Cerebellar cortex (tissue), 1 donor: Measurements from ENCODE around the gene CACNA2D2.
A peak's percentile ranks its signal among the peaks of the same experiment; 100 is the strongest.

Source experiments
- DNase-seq: peaks from one replicate; pipeline ENCODE4 v3.0.0-alpha.2; 2015; ENCODE audit warnings: low spot score

The CACNA2D2 gene

DNA sequence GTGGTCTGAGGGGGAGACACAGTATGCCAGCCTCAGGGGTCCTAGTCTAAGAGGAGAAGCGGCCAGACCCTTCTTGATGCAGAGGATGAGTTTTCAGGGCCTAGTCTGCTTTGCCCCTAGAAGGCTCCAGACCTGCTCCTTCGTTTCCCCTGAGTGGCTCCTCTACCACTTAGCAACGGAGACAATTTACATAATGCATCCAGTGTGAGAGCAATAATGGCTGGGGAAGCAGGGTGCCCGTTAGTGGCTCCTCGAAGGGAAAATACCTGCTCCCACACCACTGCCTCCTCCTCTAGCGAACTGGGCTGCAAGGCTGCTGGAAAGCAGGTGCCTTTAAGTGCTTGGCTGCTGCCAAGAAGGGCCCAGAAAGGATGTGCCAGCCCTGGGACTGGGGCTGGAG is 38.9 kb downstream of the CACNA2D2 start:
- no peak for DNase-seq

DNA sequence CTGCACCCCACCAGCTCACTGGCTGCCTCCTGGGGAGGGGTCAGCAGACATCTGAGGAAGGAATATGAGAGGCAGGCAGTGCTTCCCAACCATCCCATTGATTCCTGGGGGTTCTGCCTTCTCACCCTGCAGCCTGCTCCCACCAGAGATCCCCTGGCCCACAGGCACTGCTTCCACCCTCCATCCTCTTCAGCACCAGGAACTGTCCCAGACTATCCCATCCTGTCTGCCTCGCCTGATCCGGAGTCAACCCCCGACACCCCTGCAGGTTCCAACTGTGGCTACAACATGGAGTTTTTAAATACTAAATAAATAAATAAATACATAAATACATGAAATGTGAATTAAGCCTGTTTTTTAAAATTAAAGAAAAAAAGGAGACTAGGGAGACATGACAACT is 43.6 kb downstream of the CACNA2D2 start:
- no peak for DNase-seq

DNA sequence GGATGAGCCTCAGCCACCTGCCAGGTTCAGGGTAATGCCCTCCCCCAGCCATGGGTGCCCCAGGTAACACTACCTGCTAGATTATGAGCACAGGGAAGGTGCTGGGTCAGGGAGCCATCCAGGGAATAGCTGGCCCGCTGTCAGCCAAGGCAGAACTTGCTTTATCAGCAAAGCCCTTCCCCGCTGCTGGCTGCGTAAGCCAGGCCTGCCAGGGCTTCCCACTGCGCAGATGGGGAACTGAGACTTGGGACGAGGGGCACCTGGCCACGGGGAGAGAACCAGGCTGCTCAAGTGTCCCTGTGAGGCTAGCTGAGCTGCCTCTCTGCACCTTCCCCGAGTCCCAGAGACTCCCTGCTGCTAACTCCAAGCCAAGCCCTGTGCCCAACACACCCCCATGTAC is 45.4 kb downstream of the CACNA2D2 start:
- DNase-seq, result no peak

DNA sequence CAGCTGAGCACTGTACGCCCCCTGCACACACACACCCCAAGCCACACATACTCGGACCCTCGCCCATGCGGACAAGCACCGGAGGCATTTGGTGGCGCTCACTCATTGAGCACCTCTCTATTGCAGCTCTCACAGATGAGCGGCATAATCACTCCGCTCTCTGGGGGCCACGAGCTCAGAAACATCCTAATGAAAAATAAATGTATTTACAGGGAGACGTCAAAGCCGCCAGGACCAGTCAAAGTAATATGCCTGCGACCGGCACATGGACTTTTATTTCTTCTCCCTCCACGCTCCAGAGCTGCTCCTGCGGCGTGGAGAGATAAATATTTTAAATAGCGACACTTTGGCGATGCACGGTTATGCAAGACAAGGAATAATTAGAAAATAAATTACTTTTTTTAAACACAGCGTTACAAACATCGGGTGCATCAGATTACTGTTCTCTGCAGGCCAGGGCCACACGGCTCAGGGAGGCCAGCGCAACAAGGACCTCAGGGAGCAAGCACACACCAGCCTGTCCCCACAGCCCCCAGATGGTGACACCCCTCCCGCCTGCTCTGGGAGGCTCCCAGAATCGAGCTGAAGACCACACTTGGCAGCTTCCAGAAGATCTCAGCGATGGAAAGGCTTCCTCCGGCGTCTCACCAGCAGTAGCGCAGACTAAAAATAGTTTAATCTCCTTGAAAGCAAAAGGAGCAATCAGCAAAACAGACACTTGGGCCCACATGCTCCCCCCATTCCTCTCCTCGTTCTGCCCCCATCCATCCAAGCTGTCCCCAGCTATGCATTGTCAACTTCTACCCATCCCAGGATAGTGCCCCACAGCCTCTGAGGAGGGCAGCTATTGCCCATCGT is 48.0 kb downstream of the CACNA2D2 start:
- no peak for DNase-seq

DNA sequence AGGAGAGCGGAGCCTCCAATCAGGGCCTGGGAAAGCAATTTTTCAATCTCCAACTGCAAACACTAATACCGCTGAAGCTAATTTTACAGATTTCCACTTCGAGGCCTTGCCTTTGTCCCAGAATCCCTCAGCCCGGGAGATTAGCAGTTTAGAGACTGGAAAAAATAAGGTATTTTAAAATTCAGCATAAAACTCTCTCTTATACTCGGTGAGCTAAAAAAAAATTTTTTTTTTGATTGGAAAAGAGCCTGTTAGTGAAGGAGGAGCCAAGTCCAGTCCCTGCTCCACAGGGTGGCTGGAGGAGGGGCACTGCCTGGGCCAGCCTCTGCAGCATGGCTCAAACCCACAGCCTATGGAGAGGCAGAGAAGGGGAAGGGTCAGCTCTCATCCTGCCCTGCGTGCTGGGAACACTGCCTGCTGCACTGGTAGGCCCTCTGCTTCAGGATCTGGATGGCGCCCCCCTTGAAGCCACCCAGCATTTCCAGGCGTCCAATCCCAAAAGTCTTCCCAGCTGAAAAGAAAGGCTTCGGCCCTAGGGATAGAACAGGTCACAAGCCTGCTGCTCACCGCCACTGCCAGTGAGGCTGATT is 48.9 kb downstream of the CACNA2D2 start:
- no peak for DNase-seq

DNA sequence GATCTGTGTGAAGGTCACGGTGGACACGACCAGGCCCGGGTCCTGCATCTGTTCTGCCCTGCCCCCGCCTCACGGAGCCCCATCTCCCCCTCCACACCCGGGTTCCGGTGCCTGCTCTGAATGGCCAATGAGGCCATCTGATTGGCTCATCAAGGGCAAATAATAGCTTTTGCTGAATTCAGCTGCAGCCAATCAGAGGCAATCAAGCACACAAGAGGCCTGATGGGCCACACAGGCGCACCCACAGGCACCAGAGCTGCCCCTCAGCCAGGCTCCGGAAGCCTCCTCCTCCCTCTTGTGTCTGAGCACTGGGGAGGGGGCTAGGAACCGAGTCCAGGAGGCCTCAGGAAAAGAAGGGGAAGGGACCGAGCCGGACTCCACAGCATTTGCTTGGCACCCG is 49.5 kb downstream of the CACNA2D2 start:
- DNase-seq, result no peak

DNA sequence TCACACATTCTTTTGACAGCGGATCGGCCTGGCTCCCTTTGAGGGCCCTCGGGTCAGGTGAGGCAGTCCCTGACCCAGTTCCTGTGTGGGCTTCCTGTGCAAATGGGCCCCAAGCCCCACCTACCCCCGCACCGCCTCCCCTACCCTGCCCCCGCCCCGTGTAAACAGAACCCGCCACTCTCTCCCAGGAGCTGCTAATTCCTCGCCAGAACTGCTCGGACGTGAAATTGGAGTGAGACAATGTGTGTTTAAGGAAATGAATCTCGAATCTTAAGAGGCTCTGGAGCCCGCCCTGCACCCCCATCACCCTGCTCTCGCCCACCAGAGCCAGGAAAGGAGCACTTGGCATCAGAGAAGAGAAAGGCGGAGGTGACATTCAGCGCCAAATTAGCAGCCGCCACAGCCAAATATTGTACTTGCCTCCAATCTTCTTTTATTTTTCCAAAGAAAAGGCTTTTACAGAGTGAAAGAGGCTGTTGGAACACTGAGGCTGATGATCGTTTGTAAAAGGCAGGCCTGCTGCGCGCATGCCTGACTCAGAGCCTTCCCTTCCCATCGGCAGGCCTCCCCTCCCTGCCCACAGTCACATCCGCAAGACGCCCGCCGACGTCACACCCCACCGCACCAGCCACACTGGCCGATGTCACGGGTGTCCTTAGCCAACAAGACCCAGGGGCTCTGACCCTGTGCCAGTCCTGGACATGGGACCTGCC is 53.1 kb downstream of the CACNA2D2 start:
- peak; percentile 23 for DNase-seq

DNA sequence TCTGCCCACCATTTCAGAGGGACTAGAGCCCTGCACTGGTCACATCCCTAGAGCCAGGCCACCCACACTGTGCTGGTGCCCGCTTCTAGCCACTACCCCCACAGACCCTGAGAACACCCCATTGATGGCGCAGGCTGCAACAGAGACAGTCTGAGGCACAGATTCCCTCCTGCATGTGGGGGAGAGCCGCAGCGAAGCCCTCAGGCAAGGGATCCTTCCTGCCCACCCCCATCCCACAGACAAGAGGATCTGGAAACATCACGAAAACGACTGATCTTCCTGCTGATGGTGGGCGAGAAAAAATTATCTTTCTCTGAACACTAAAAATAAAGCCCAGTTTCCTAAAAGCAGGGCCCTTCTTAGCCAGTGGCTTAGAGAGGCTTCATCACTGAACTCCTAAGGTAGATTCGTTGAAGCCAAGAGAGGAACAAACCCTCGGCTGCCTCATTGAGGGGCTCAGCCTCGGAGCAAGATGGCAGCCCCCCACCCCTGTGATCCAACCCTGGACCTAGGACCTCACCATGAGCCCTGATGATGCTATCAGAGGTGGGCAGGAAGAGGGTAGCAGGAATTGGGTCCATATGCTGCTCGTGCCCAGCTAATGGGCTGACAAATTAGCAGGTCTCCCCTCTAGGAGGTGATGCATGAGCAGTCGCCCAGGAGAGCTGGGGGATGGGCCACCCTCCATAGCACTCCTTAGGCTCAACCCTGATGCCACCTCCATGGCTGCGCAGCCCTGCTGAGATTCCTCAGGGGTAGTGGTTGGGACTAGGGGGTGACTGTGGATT is 54.5 kb downstream of the CACNA2D2 start:
- no peak for DNase-seq

DNA sequence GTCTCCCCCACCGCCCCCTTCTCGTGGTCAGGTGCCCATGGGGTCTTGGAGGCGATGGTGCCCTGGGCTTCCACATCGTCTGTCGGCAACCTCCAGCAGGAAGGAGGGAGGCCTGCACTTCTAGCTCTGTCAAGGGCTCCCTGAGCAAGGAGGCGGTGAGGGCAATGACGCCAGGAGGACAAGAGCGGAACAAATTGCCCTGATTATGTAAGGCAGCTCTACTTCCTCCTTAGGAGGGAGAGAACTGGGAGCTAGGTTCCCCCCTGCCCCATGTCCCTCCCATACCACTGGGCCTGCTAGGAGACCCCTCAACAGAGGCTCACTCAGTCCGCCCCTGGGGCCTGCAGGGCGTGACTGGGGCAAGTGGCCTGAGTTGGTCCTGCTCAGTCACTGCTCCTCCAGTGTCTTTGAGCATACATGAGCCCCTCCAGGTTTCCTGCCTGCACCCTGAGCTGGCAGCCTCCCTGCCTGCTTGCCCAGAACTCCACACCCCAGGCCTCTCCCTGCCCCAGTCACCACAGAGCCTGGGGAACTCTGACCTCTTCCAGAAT is 56.1 kb downstream of the CACNA2D2 start:
- no peak for DNase-seq

DNA sequence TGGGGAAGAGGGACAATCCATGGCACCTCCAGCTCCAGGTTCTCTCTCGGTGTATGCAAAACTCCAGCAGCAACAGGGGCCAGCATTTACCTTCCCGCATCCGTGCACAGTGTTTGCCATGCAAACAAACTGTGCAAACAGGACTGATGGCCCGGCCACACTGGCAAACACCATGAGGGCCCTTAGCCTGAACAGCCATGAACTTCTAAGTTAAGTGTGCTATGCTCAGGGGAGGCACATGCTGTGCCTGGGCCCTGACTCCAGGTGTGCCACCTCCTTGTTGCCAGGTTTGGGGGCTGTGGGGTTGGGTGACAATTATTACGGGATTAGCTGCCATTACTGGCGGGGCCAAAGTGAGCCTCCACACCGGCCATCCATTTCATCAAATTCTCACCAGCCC is 57.5 kb downstream of the CACNA2D2 start:
- DNase-seq, result no peak

DNA sequence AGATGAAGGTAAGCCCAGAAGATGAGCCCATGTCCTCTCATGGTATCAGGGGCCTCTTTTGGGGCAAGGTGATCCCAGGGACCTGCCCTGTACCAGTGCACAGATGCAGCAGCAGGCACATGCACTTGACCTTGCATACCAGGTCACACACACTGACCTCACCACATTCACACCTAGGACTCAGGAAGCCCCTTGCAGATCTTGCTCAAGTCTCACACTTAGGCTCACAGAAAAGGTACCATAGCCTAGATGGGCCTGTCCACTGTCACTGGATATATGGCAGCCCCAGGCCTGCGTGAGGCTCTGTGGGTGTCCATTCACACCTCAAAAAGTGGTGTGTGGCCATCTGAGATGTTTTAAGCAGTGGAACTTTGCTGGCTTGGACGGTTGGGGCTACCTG is 58.7 kb downstream of the CACNA2D2 start:
- DNase-seq, result no peak

DNA sequence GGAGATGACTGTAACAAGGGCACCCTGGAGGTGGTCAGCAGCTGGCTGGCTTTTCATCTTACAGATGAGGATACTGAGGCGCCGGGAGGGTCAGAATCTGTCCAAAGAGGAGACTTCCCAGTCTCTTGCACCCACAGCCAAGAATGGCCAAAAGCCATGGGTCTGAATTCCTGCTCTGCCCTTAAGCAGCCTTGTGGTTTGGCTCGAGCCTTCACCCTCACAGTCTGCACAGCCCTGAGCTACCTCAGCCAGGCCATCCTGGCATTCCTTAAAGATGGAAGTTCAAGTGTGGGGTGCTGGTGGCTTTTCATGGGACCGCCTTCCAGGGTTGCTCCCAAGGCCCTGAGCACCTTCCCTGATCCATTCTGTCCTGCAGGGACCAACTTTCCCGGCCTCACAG is 59.2 kb downstream of the CACNA2D2 start:
- DNase-seq, result no peak

DNA sequence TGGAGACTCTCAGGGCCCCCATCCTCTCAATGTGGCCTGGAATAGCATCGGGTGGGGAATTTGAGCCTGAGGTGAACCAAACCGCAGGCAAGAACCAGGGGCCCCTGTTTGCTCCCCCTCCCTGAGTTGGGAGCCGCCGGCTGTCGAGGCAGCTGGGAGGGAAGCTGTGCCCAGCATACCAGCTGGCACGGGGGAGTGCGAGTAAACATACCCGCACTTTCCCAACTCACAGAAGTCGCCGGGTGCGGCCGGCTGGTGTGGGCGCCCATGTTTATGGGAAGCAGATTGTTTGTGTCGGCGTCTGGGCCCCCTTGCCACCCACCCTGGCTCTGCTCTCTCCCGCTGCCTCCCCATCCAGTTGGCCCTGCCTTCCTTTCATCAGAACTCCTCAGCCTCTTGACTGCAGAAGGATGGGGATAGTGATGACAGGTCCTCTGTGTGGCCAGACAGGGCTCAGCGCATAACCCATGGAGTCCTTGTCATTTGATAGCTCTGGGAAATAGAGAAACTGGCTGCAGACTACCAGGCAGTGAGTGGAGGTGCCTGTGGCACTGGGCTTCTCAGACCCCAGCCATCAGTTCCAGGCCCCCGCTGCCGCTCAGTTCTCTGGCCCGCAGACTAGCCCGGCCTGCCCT is 60.4 kb downstream of the CACNA2D2 start:
- no peak for DNase-seq

DNA sequence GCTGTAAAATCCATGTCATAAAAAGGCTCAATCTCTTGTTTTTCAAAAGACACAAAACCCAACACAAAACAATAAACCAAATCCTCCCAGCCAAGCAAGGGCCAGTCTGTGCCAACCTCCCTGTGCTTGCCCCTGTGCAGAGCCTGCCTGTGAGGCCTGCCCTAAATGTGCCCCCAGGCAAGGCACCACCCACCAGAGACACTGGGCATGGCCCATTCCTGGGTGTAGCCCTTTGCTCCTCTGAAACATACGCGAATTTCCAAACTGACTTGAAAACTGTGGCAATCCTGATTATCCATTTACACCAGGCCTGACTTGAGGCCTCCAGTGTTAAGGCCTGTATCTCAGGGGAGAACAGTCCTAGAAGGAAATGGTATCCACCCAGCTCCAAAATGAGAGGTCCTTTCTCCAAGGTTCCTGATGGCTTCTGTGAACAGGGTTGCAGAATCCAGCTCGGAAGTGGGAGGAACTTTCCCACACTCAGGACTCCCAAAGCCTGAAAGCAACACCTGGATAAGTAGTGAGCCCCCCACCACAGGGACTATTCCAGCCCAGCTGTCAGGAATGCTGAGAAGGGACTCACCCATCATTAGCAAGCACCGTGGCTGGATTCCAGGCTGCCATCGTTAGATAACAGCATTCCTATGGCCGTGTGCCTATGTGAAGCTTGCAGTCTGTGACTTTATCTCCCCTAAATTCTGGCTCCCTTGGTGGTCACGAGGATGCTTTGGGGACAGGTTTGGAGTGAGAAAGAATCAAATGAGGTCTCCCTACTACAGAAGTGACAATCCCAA is 61.8 kb downstream of the CACNA2D2 start:
- no peak for DNase-seq

DNA sequence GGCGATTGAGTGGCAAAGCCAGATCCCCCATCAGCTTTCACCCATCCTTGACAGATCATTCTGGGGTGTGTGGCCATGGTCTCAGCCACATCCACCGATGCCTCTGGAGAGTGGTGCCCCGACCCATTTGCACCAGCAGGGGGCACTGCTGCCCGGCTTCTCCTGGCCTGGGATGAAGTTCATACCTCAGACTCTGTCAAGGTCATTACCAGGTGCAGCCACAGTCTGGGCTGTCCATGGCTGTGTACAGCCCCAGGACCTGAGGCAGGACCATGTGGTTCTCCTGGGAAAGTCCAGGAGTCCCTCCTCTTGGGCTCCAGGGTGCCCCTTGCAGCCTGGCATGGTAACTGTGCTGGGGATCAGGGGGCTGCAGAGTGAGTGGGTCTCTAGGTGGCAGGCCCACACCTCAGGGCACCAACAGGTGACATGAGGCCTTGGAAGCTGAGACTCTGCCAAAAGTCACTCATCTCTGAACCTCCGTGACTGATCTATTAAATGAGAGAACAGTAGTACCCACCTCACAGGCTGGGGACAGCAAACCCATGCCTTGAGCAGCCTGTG is 67.2 kb downstream of the CACNA2D2 start:
- peak; percentile 53 for DNase-seq

DNA sequence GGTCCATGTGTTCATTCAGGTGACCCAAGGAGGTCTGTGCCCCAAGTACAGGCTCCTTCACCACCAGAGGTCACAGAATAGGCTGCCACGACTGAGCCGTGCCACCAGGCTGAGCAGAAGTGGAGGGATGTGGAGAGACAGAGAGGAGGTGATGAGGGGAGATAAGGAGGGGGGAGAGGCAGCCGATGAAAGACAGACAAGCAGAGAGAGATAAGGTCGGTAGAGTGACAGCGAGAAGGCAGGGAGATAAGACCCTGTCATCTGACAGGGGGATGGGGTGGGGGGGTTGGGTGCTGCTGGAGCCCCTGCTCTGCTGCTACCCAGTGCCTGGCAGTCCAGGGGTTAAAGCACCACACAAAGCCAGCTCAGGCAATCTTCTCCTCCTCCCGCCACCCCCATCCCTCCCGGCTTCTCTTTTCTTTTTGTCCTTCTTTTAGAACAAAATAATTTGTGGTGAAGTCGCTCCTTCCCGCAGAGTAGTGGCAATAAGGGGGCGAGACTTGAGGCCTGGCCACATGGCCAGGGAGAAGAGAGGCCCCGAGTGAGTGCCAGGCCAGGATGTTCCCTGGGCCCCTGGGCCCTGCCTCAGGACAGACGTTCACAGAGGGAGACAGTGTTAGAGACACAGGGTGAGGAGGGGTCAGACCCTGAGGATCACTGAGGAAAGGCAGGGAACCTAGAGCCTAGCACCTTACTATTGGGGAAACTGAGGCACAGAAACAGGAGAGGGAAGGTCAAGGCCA is 67.9 kb downstream of the CACNA2D2 start:
- no peak for DNase-seq

DNA sequence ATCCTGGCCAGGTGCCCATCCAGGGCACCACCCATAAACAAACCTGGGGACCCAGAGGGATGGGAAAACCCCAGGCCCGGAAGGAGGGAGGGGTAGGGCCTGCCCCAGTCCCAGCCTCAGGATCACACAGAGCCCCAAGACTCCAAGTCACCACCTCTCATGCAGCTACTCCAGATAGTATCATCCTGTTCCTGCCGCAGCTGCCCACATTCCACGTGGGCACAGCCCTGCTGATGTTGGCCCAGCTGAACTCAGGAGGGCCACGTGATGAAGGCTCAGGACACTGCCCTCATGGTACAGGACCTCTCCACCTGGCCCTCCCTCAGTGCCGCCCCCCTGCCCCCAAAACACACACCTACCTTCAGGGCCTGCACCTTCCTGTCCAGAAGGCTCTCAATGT is 69.5 kb downstream of the CACNA2D2 start:
- DNase-seq, result no peak

DNA sequence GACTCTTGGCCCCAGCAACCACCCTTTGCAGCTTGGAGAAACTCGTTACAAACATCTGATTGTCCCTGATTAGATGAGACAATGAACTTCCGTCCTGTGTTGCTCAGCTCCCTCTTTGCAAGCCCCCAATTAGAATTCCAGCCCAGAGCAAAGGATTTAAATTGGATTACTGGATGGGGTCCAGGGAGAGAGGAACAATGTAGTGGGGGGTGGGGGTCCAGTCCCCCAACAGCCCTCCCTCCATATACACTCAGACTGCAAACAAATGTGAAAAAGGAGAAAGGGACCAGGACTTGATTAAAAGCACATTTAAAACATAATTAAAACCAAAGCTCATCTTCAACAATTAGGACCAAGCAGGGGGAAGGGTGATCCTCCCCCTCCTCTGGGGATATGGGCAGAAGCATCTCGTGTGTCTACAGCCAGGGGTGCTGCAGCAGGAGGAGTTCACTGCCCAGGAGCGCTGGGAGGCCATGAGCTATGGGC is 72.4 kb downstream of the CACNA2D2 start:
- DNase-seq, result no peak

DNA sequence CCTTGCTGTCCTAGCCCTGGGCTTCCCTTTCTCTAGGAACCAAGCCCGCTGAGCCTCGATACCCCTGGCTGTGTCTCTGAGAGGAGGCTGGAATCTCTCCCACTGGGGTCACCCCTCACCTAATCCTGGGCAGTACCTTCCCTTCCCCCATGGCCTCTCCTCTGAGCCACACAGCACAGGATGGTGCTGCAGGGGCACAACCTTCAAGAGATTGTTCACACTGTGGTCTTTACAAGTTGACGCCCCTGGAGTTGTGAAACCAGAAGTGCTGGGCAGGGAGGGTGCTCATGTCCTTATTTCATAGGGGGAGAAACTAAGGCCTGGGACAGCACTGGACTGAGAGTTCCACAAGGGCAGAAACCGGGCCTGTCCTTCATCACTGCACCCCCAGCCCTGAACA is 73.2 kb downstream of the CACNA2D2 start:
- DNase-seq, result no peak
